22Rv1 (cell line): Measurements from ENCODE around the gene GUK1.

ENCODE experiments used
- H3K27ac ChIP-seq: fragments of 450-650 bp; 2 replicates; pipeline ENCODE4 v1.5.1; 2017
- CTCF ChIP-seq: fragments of 450-650 bp; IDR thresholded peaks from 2 replicates; pipeline ENCODE4 v1.5.1; 2017; ENCODE audit warnings: mild to moderate bottlenecking
- ZFX ChIP-seq: fragments of 450-650 bp; IDR thresholded peaks from 2 replicates; pipeline ENCODE4 v1.6.1; 2017; ENCODE audit warnings: antibody characterized with exemption, borderline replicate concordance

The GUK1 gene

GRCh38 chr1:228139406-228139930 lies 611 bp upstream of the GUK1 start:
- H3K27ac ChIP-seq = peak overlapping the region; percentile 86
- TF ChIP-seq ZFX (no peak), CTCF (no peak)

DNA sequence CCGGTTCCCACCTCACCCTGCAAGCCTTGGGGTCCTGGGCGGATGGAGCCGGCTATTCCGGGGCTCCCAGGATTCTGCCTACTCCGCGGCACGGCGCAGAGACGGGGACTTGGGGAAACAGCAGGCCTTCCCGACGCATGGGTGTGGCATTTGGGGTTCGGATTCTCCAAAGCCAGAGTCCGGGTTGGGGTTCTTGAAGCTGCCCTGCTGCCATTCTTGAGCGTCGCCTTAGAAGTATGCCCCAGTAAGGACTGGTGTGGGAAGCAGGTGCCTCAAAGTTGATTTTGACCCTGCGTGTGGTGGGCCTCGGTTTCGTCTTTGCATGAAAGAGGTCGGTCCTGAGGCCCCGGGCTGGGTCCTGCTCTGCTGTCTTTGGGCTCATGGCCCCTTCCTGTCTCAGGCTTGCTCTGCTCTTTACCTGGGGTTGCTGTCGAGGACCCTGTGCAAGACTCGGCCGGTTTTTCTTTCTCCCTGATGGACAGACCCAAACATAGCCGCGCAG lies 696 bp downstream of the GUK1 start:
- TF ChIP-seq CTCF (no peak), ZFX (no peak)
- H3K27ac ChIP-seq = peak overlapping the region; percentile 86

- H3K27ac ChIP-seq = peak overlapping the region; percentile 86
These were observed 1.4 kb downstream of the GUK1 start for GRCh38 chr1:228141226-228142044.

GRCh38 chr1:228142155-228142691 lies 2.1 kb downstream of the GUK1 start:
- no peak for TF ChIP-seq CTCF
- TF ChIP-seq ZFX = no peak
- 0 out of 2 replicates have a peak overlapping the region, but pooled peaks have one; percentile 86 for H3K27ac ChIP-seq

More at GRCh38 chr1:228141226-228142044, 1.4 kb downstream of the GUK1 start:
- TF ChIP-seq CTCF (no peak), ZFX (no peak)

GRCh38 chr1:228142701-228143136 lies 2.6 kb downstream of the GUK1 start:
- TF ChIP-seq ZFX (no peak), CTCF (no peak)
- H3K27ac ChIP-seq = no peak overlapping the region

GRCh38 chr1:228143480-228144192 lies 3.6 kb downstream of the GUK1 start:
- no peak overlapping the region for H3K27ac ChIP-seq
- TF ChIP-seq ZFX = no peak
- no peak for TF ChIP-seq CTCF
